SK-N-SH treated with all-trans-retinoic acid at 6 μM for 48 hours (cell line): ENCODE results near the gene ANKRD62.

ENCODE experiments used
- ATAC-seq: fragments of 200-7000 bp; cut with Tn5 transposase; 3 replicates; pipeline ENCODE4 v1.9.1; 2020; ENCODE audit warnings: mild to moderate bottlenecking, moderate library complexity
- ARNTL ChIP-seq: fragments of 450-650 bp; formaldehyde crosslinking; IDR thresholded peaks from 2 replicates; pipeline ENCODE4 v1.5.0; 2020; ENCODE audit warnings: low read depth, mild to moderate bottlenecking, moderate library complexity, borderline replicate concordance
- BACH2 ChIP-seq: fragments of 250-450 bp; sonication (Bioruptor Pico); IDR thresholded peaks from 2 replicates; pipeline ENCODE4 v1.9.0; 2021; ENCODE audit warnings: mild to moderate bottlenecking, borderline replicate concordance
- CREB5 ChIP-seq: fragments of 250-450 bp; sonication (Bioruptor Pico); IDR thresholded peaks from 2 replicates; pipeline ENCODE4 v1.5.1; 2020; ENCODE audit warnings: low read depth, mild to moderate bottlenecking, moderate library complexity
- CSRNP3 ChIP-seq: fragments of 250-450 bp; sonication (Bioruptor Pico); IDR thresholded peaks from 2 replicates; pipeline ENCODE4 v1.5.1; 2021; ENCODE audit warnings: mild to moderate bottlenecking, moderate library complexity
- ESRRG ChIP-seq: fragments of 250-450 bp; sonication (Bioruptor Pico); IDR thresholded peaks from 2 replicates; pipeline ENCODE4 v1.6.1; 2021; ENCODE audit warnings: mild to moderate bottlenecking
- GLIS3 ChIP-seq: fragments of 250-450 bp; sonication (Bioruptor Pico); IDR thresholded peaks from 2 replicates; pipeline ENCODE4 v1.5.0; 2020; ENCODE audit warnings: mild to moderate bottlenecking, moderate library complexity
- OSR1 ChIP-seq: fragments of 250-450 bp; sonication (Bioruptor Pico); IDR thresholded peaks from 2 replicates; pipeline ENCODE4 v1.8.0; 2022; ENCODE audit warnings: moderate library complexity, mild to moderate bottlenecking, inconsistent platforms
- PATZ1 ChIP-seq: fragments of 250-450 bp; sonication (Bioruptor Pico); IDR thresholded peaks from 2 replicates; pipeline ENCODE4 v1.8.0; 2020; ENCODE audit warnings: mild to moderate bottlenecking, moderate library complexity, borderline replicate concordance
- POU6F1 ChIP-seq: fragments of 250-450 bp; sonication (Bioruptor Pico); IDR thresholded peaks from 2 replicates; pipeline ENCODE4 v1.8.0; 2021; ENCODE audit warnings: low read depth, mild to moderate bottlenecking, moderate library complexity, borderline replicate concordance
- PPARA ChIP-seq: fragments of 250-450 bp; sonication (Bioruptor Pico); IDR thresholded peaks from 2 replicates; pipeline ENCODE4 v1.5.0; 2020; ENCODE audit warnings: mild to moderate bottlenecking, borderline replicate concordance
- RARB ChIP-seq: fragments of 250-450 bp; sonication (Bioruptor Pico); IDR thresholded peaks from 2 replicates; pipeline ENCODE4 v1.8.0; 2021; ENCODE audit warnings: mild to moderate bottlenecking, moderate library complexity
- SNAI2 ChIP-seq: fragments of 250-450 bp; sonication (Bioruptor Pico); IDR thresholded peaks from 2 replicates; pipeline ENCODE4 v1.5.0; 2020; ENCODE audit warnings: mild to moderate bottlenecking, moderate library complexity
- TCF4 ChIP-seq: fragments of 250-450 bp; sonication (Bioruptor Pico); IDR thresholded peaks from 2 replicates; pipeline ENCODE4 v1.8.0; 2021; ENCODE audit warnings: mild to moderate bottlenecking, moderate library complexity, borderline replicate concordance
- TOX ChIP-seq: fragments of 250-450 bp; sonication (Bioruptor Pico); IDR thresholded peaks from 2 replicates; pipeline ENCODE4 v1.8.0; 2021; ENCODE audit warnings: mild to moderate bottlenecking, moderate library complexity, borderline replicate concordance
- TSHZ2 ChIP-seq: fragments of 250-450 bp; sonication (Bioruptor Pico); IDR thresholded peaks from 2 replicates; pipeline ENCODE4 v1.5.0; 2020; ENCODE audit warnings: mild to moderate bottlenecking, moderate library complexity
- ZC3H10 ChIP-seq: fragments of 250-450 bp; sonication (Bioruptor Pico); IDR thresholded peaks from 2 replicates; pipeline ENCODE4 v1.5.1; 2021; ENCODE audit warnings: mild to moderate bottlenecking, moderate library complexity
- ZFP3 ChIP-seq: fragments of 250-450 bp; sonication (Bioruptor Pico); IDR thresholded peaks from 2 replicates; pipeline ENCODE4 v1.5.0; 2020; ENCODE audit warnings: mild to moderate bottlenecking, moderate library complexity
- ZFP30 ChIP-seq: fragments of 450-650 bp; formaldehyde crosslinking; IDR thresholded peaks from 2 replicates; pipeline ENCODE4 v1.5.0; 2022; ENCODE audit warnings: mild to moderate bottlenecking, moderate library complexity
- ZNF565 ChIP-seq: fragments of 450-650 bp; formaldehyde crosslinking; conservative IDR thresholded peaks from 2 replicates; pipeline ENCODE4 v1.5.0; 2020; ENCODE audit warnings: low read depth, mild to moderate bottlenecking, moderate library complexity
- ZNF70 ChIP-seq: fragments of 450-650 bp; formaldehyde crosslinking; IDR thresholded peaks from 2 replicates; pipeline ENCODE4 v1.5.0; 2020; ENCODE audit warnings: mild to moderate bottlenecking, moderate library complexity
- ZNF8 ChIP-seq: fragments of 450-650 bp; formaldehyde crosslinking; IDR thresholded peaks from 2 replicates; pipeline ENCODE4 v1.5.0; 2020; ENCODE audit warnings: mild to moderate bottlenecking, moderate library complexity

The ANKRD62 gene

GRCh38 chr18:12086677-12087470 lies 6.8 kb upstream of the ANKRD62 start (continued):
- TF ChIP-seq CREB5 (CRISPR knock-in tag) (no peak), CSRNP3 (CRISPR knock-in tag) (no peak), TCF4 (CRISPR knock-in tag) (no peak)

- ATAC-seq = no peak
- TF ChIP-seq ARNTL = no peak
- no peak for TF ChIP-seq PATZ1 (CRISPR knock-in tag)
- TF ChIP-seq TOX (CRISPR knock-in tag) = no peak
- TF ChIP-seq SNAI2 = no peak
- no peak for TF ChIP-seq ZC3H10 (CRISPR knock-in tag)
These were observed 6.1 kb upstream of the ANKRD62 start for GRCh38 chr18:12087471-12088025.

- ATAC-seq = no peak; the same call in 2 of the 3 replicates
- no peak for TF ChIP-seq TSHZ2 (CRISPR knock-in tag)
- no peak for TF ChIP-seq ZNF565 (CRISPR knock-in tag)
- TF ChIP-seq POU6F1 (CRISPR knock-in tag) = no peak
- no peak for TF ChIP-seq ZNF8
- TF ChIP-seq ZFP30 = no peak
- no peak for TF ChIP-seq TCF4 (CRISPR knock-in tag)
- no peak for TF ChIP-seq RARB
- TF ChIP-seq ESRRG (CRISPR knock-in tag) = no peak
- TF ChIP-seq CSRNP3 (CRISPR knock-in tag) = no peak
- TF ChIP-seq ARNTL = no peak
- no peak for TF ChIP-seq GLIS3 (CRISPR knock-in tag)
- no peak for TF ChIP-seq BACH2 (CRISPR knock-in tag)
- TF ChIP-seq ZFP3 = no peak
- no peak for TF ChIP-seq CREB5 (CRISPR knock-in tag)
- TF ChIP-seq PPARA (CRISPR knock-in tag) = no peak
- TF ChIP-seq PATZ1 (CRISPR knock-in tag) = no peak
- TF ChIP-seq ZNF70 (CRISPR knock-in tag) = no peak
- TF ChIP-seq OSR1 (CRISPR knock-in tag) = no peak
- no peak for TF ChIP-seq TOX (CRISPR knock-in tag)
These were observed 5.5 kb upstream of the ANKRD62 start for GRCh38 chr18:12088096-12088495.
